Endothelial cell of umbilical vein (primary cell): ENCODE results near the gene SUMO4. TPM values are rescaled to one million over a fixed set of nuclear protein-coding genes. Genes with fewer than 3 reads are reported as not detected.

Source experiments
- Bru-seq: library from RNA; stranded (reverse); fragments of 400-500 nt; gene quantifications from one replicate; lab custom pipeline; 2021; lab: Mats Ljungman, UMichigan
- BruChase-seq, 2 experiments: library from RNA; stranded (reverse); fragments of 400-500 nt; gene quantifications; one replicate each; lab custom pipeline; 2021; lab: Mats Ljungman, UMichigan
- BruUV-seq: library from RNA; stranded (reverse); fragments of 400-500 nt; replicated peaks from 2 replicates; lab custom pipeline; 2021; lab: Mats Ljungman, UMichigan
- CTCF ChIA-PET: fragments of 300-600, 350-600 bp; sonication (Branson Sonifier 250); formaldehyde crosslinking; loops from one replicate; lab custom pipeline; 2021; ENCODE audit warnings: antibody characterized with exemption, inconsistent platforms; lab: Charles Lee
- POLR2A ChIA-PET: fragments of 300-600, 350-600 bp; sonication (Branson Sonifier 250); formaldehyde crosslinking; loops from one replicate; lab custom pipeline; 2021; ENCODE audit warnings: antibody characterized with exemption, inconsistent platforms; lab: Charles Lee
- DNase-seq: peaks from one replicate; pipeline ENCODE4 v3.0.0-alpha.2; 2011; ENCODE audit warnings: low read depth, low spot score
- FAIRE-seq: peaks from 2 replicates; lab custom pipeline; 2011; peaks lifted over from hg19 to GRCh38; lab: Jason Lieb, UNC
- H2AFZ ChIP-seq: 2 replicates; pipeline ENCODE4 v1.6.0; 2012; ENCODE audit warnings: low read depth, low read length, control low read depth, inconsistent platforms
- H3K27ac ChIP-seq: 2 replicates; pipeline ENCODE4 v1.5.1; 2011; ENCODE audit warnings: low read depth, mild to moderate bottlenecking, control low read depth, low read length, moderate library complexity; ENCODE audit not compliant: insufficient read depth
- H3K27me3 ChIP-seq, 2 experiments: 2 replicates each; pipeline versions ENCODE4 v1.6.0 to v1.6.1; 2011; ENCODE audit warnings: low read length in 2 of 2, mixed read lengths in 1 of 2; ENCODE audit not compliant: control insufficient read depth in 2 of 2, insufficient read depth in 2 of 2
- H3K36me3 ChIP-seq, 2 experiments: 2 replicates in 1 of 2; 3 replicates in 1 of 2; pipeline ENCODE4 v1.5.1; 2011; ENCODE audit warnings: low read length in 2 of 2, mild to moderate bottlenecking in 1 of 2, moderate library complexity in 1 of 2; ENCODE audit not compliant: control insufficient read depth in 2 of 2, insufficient read depth in 2 of 2; ENCODE audit errors: extremely low read depth in 1 of 2
- H3K4me1 ChIP-seq: 3 replicates; pipeline ENCODE4 v1.5.1; 2011; ENCODE audit warnings: mild to moderate bottlenecking, low read length; ENCODE audit not compliant: control insufficient read depth, insufficient read depth; ENCODE audit errors: extremely low read depth
- H3K4me2 ChIP-seq: 2 replicates; pipeline ENCODE4 v1.6.1; 2011; ENCODE audit warnings: low read length, control low read depth, mixed read lengths; ENCODE audit not compliant: insufficient read depth
- H3K4me3 ChIP-seq, 3 experiments: fragments of 200-600 bp in 1 of 3; sonication (generic), shearing (Covaris generic) in 1 of 3; replicated peaks in 1 of 3; 2 replicates each; pipeline ENCODE4 v1.5.1; 2011 to 2016; ENCODE audit warnings: control low read depth in 3 of 3, low read length in 3 of 3, mild to moderate bottlenecking in 2 of 3, inconsistent platforms in 1 of 3, low read depth in 1 of 3, moderate library complexity in 1 of 3; ENCODE audit not compliant: insufficient read depth in 1 of 3
- H3K79me2 ChIP-seq: 2 replicates; pipeline ENCODE4 v1.6.0; 2012; ENCODE audit warnings: low read length, inconsistent platforms; ENCODE audit not compliant: control insufficient read depth, insufficient read depth
- H3K9ac ChIP-seq: replicated peaks from 2 replicates; pipeline ENCODE3; 2011; ENCODE audit warnings: low read length, control low read depth; ENCODE audit not compliant: insufficient read depth; ENCODE audit errors: extremely low read depth
- H3K9me1 ChIP-seq: replicated peaks from 3 replicates; pipeline ENCODE4 v1.6.0; 2011; ENCODE audit warnings: mild to moderate bottlenecking, low read length; ENCODE audit not compliant: control insufficient read depth, insufficient read depth; ENCODE audit errors: extremely low read depth
- H3K9me3 ChIP-seq: replicated peaks from 2 replicates; pipeline ENCODE4 v1.5.1; 2012; ENCODE audit warnings: low read length, inconsistent platforms; ENCODE audit not compliant: control insufficient read depth, insufficient read depth
- H4K20me1 ChIP-seq: replicated peaks from 2 replicates; pipeline ENCODE3; 2011; ENCODE audit warnings: mild to moderate bottlenecking, low read length; ENCODE audit not compliant: control insufficient read depth, insufficient read depth; ENCODE audit errors: extremely low read depth
- EZH2 ChIP-seq: IDR thresholded peaks from 2 replicates; pipeline ENCODE4 v1.6.1; 2012; ENCODE audit warnings: borderline replicate concordance, low read depth, mild to moderate bottlenecking, moderate library complexity, low read length, inconsistent platforms; ENCODE audit not compliant: severe bottlenecking
- FOS ChIP-seq: IDR thresholded peaks from 2 replicates; pipeline ENCODE4 v1.6.1; 2011; ENCODE audit warnings: mild to moderate bottlenecking, low read length, moderate library complexity, borderline replicate concordance; ENCODE audit not compliant: insufficient read depth
- GATA2 ChIP-seq: IDR thresholded peaks from 2 replicates; pipeline ENCODE4 v1.7.0; 2011; ENCODE audit warnings: low read depth, mild to moderate bottlenecking, moderate library complexity, mixed read lengths, low read length; ENCODE audit not compliant: insufficient read length, insufficient read depth
- JUN ChIP-seq: IDR thresholded peaks from 2 replicates; pipeline ENCODE4 v1.6.1; 2011; ENCODE audit warnings: borderline replicate concordance, low read depth; ENCODE audit not compliant: insufficient read length, insufficient read depth
- POLR2A ChIP-seq: IDR thresholded peaks from 2 replicates; pipeline ENCODE4 v1.6.1; 2012; ENCODE audit warnings: low read depth, mild to moderate bottlenecking, control low read depth, low read length
- POLR2AphosphoS5 ChIP-seq: IDR thresholded peaks from 2 replicates; pipeline ENCODE4 v1.6.1; 2012; ENCODE audit warnings: low read depth, mild to moderate bottlenecking, control low read depth, low read length, moderate library complexity; ENCODE audit not compliant: insufficient read depth
- dilution Hi-C: fragments of 300-500 bp; cut with MboI; formaldehyde crosslinking; loops from one replicate; pipeline ENCODE4 v1.15.0; 2019; ENCODE audit warnings: low sequenced_read_pairs; ENCODE audit not compliant: extremely low pct_ligation_motif_present
- intact Hi-C: fragments of 100-400 bp; cut with micrococcal nuclease; formaldehyde crosslinking; loops from one replicate; pipeline ENCODE4 v1.10.0; 2022
- long read RNA-seq: library from polyadenylated mRNA; stranded (forward); transcript quantifications from one replicate; pipeline ENCODE4 v2.0.0, GENCODE V29; 2021
- polyA minus RNA-seq, 3 experiments: library from RNA; depleted of rRNA, polyadenylated mRNA; stranded (reverse); fragments of >200 nt; gene quantifications; 1 replicate in 1 of 3; 2 replicates in 2 of 3; pipeline ENCODE4 v1.2.3, GENCODE V29; 2011
- polyA plus RNA-seq, 4 experiments: library from polyadenylated mRNA; depleted of rRNA in 3 of 4; stranded (reverse) in 3 of 4; unstranded in 1 of 4; fragments of >200 nt; gene quantifications; 2 replicates each; pipeline versions ENCODE4 v1.2.1 to v1.2.3, GENCODE V29; 2011 to 2012; ENCODE audit warnings: missing spikeins in 1 of 4
- total RNA-seq: library from RNA; stranded (reverse); gene quantifications from 2 replicates; pipeline ENCODE4 v1.2.3, GENCODE V29; 2021
- TF ChIP-seq, protein P1 (sequence below): IDR thresholded peaks from 2 replicates; pipeline ENCODE4 v1.6.1; 2011; ENCODE audit not compliant: insufficient read depth, insufficient read length
- TF ChIP-seq, protein P2 (sequence below), 2 donors: IDR thresholded peaks; 1 replicate in 1 of 2; 2 replicates in 1 of 2; pipeline ENCODE4 v1.5.1; 2011; ENCODE audit warnings: low read length in 2 of 2, mild to moderate bottlenecking in 2 of 2, moderate library complexity in 2 of 2, control low read depth in 1 of 2, inconsistent platforms in 1 of 2, low read depth in 1 of 2; ENCODE audit not compliant: insufficient read depth in 1 of 2; ENCODE audit errors: extremely low read depth in 1 of 2

Gene SUMO4
- total RNA-seq (2.6 and 3.1 TPM in 2 replicates), polyA plus RNA-seq (0.08 and 0.10 TPM in 2 replicates), polyA minus RNA-seq (5.0 and 5.3 TPM in 2 replicates), Bru-seq, nascent RNA (percentile 93 among the genes with signal in this experiment), BruChase-seq, experiment 1, labeled RNA remaining after a 6-hour chase (percentile 54 among the genes with signal in this experiment), BruChase-seq, experiment 2, labeled RNA remaining after a 2-hour chase (percentile 70 among the genes with signal in this experiment)
- polyA plus RNA-seq (2011; cell fraction: cytosol; rRNA removed) = 0.08 and 0.10 TPM in 2 replicates
- 1.8 and 2.6 TPM in 2 replicates for polyA plus RNA-seq (2011; cell fraction: nucleus; rRNA removed)
- polyA plus RNA-seq (2012) = not detected in 2 replicates
- polyA minus RNA-seq (2011; cell fraction: cytosol; rRNA and poly(A)+ RNA removed) = not detected
- polyA minus RNA-seq (2011; cell fraction: nucleus; rRNA and poly(A)+ RNA removed) = 11.5 and 12.3 TPM in 2 replicates
- long read RNA-seq = 0 reads

DNA sequence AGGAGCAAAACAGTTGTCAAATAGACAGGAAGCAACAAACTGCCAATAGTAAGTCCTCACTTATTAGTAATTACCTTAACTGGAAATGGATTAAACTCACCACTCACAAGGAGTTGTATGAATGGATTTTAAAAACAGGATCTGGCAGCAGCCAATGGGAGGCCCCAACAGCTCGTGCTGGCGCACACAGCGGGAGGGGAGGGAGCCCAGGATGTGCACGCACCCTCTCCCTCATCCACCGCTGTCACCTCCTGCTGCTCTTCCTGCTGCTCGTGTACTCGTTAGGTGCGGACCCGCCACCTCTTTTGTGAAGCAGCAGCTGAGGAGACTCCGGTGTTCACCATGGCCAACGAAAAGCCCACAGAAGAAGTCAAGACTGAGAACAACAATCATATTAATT lies at the start of gene SUMO4:
Gene SUMO4, plus strand, starts transcription at position 213 of the 400 bp plus-strand sequence. Its CDS starts 130 bp downstream, at position 343.
- Histone ChIP-seq H3K4me3 (no peak within 1 kb of the TSS), H3K27me3 (no peaks in the 10 kb centered on the region), H3K36me3 (peaks cover 5 to 6% of the 10 kb centered on the region in 2 experiments), H3K79me2 (no peaks in the 10 kb centered on the region), H3K9me1 (peaks cover 2% of the 10 kb centered on the region), H3K4me2 (no peak within 1 kb of the TSS), H3K9ac (no peak within 1 kb of the TSS), H3K27ac (no peak within 1 kb of the TSS), H4K20me1 (no peaks in the 10 kb centered on the region), H3K9me3 (no peaks in the 10 kb centered on the region), H3K4me1 (no peaks in the 10 kb centered on the region), H2AFZ (no peak within 1 kb of the TSS)
- ChIA-PET POLR2A (no interaction called here), CTCF (no interaction called here)
- FAIRE-seq (no peak), DNase-seq (no peak)
- BruUV-seq = no TSS peak
- no peak for TF ChIP-seq POLR2A
- no peak for TF ChIP-seq FOS
- TF ChIP-seq, protein P1, sequence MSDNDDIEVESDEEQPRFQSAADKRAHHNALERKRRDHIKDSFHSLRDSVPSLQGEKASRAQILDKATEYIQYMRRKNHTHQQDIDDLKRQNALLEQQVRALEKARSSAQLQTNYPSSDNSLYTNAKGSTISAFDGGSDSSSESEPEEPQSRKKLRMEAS = no peak
- intact Hi-C loops (no loop called here), dilution Hi-C loops (no loop called here)

DNA sequence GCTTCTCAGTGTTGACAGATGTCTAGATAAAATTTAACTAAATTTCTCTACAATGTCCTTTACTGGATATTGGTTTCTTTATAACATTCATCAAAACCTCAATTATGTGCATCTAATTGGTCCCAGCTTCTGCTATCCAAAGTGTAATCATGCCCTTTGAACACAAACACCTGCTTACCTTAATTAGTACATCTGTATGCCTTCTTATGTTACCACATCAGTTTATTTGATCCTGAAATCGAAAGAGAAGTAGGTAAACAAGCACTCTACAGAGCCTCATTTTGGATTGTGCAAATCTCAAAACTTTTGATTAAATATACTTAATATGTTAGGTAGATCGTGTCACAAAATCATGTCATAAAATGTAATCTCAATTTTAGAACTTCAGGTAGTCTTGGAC lies 46.1 kb upstream of the SUMO4 start:
- Histone ChIP-seq H3K9me3 (no peaks in the 10 kb centered on the region), H3K9me1 (no peaks in the 10 kb centered on the region), H3K4me3 (no peak overlapping the region), H3K4me1 (no peaks in the 10 kb centered on the region), H3K9ac (no peak overlapping the region), H3K79me2 (peaks cover 72% of the 10 kb centered on the region), H2AFZ (no peak overlapping the region), H3K4me2 (no peak overlapping the region), H3K36me3 (no peaks in the 10 kb centered on the region), H3K27me3 (no peaks in the 10 kb centered on the region), H4K20me1 (peaks cover 11% of the 10 kb centered on the region), H3K27ac (no peak overlapping the region)
- ChIA-PET CTCF (no interaction called here), POLR2A (no interaction called here)
- TF ChIP-seq, protein P1 = no peak
- no peak for TF ChIP-seq EZH2
- no peak for TF ChIP-seq GATA2
- TF ChIP-seq POLR2AphosphoS5 = no peak
- TF ChIP-seq, protein P2, sequence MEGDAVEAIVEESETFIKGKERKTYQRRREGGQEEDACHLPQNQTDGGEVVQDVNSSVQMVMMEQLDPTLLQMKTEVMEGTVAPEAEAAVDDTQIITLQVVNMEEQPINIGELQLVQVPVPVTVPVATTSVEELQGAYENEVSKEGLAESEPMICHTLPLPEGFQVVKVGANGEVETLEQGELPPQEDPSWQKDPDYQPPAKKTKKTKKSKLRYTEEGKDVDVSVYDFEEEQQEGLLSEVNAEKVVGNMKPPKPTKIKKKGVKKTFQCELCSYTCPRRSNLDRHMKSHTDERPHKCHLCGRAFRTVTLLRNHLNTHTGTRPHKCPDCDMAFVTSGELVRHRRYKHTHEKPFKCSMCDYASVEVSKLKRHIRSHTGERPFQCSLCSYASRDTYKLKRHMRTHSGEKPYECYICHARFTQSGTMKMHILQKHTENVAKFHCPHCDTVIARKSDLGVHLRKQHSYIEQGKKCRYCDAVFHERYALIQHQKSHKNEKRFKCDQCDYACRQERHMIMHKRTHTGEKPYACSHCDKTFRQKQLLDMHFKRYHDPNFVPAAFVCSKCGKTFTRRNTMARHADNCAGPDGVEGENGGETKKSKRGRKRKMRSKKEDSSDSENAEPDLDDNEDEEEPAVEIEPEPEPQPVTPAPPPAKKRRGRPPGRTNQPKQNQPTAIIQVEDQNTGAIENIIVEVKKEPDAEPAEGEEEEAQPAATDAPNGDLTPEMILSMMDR (IDR thresholded peaks at IDR 0.05; ENCODE audit: extremely low read depth in 1 of 2, insufficient read depth in 1 of 2, low read depth in 1 of 2, low read length in 2 of 2) = no peak
- TF ChIP-seq JUN = no peak
- TF ChIP-seq FOS = no peak
- BruUV-seq = no TSS peak
- FAIRE-seq (no peak), DNase-seq (no peak)
- intact Hi-C loops = no loop called here
- dilution Hi-C loops = no loop called here
